Fibroblast of lung (primary cell): Measurements from ENCODE around the gene OPA1.

Source experiments
- EZH2 ChIP-seq: IDR thresholded peaks from 2 replicates; pipeline ENCODE4 v1.5.1; 2012; ENCODE audit warnings: low read length, control low read depth, mild to moderate bottlenecking; ENCODE audit errors: missing control alignments
- TF ChIP-seq, protein P1 (sequence below), 2 donors: IDR thresholded peaks in 1 of 2; conservative IDR thresholded peaks in 1 of 2; 1 replicate in 1 of 2; 2 replicates in 1 of 2; pipeline ENCODE4 v1.5.1; 2011 to 2012; ENCODE audit warnings: low read length in 2 of 2, control low read depth in 1 of 2, inconsistent platforms in 1 of 2, low read depth in 1 of 2, mild to moderate bottlenecking in 1 of 2

DNA sequence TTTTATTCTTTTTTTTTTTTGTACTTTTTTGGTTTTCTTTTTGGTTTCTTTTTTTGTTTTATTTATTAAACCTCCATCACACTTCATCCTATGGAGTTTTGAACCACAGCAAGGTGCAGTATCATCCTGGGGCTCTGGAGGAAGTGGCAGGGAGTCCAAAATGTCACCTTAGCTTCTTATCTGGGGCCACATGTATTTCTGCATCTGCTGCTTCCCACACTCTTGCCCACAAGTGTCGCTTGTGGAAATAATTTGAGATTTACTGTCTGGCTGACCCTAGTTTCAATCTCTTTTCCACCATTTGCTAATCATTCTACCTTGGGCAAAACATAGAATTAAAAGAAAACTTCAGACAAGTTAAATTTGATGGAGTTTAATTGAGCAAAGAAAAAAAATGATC lies 6.4 kb downstream of the OPA1 start:
- TF ChIP-seq, protein P1, sequence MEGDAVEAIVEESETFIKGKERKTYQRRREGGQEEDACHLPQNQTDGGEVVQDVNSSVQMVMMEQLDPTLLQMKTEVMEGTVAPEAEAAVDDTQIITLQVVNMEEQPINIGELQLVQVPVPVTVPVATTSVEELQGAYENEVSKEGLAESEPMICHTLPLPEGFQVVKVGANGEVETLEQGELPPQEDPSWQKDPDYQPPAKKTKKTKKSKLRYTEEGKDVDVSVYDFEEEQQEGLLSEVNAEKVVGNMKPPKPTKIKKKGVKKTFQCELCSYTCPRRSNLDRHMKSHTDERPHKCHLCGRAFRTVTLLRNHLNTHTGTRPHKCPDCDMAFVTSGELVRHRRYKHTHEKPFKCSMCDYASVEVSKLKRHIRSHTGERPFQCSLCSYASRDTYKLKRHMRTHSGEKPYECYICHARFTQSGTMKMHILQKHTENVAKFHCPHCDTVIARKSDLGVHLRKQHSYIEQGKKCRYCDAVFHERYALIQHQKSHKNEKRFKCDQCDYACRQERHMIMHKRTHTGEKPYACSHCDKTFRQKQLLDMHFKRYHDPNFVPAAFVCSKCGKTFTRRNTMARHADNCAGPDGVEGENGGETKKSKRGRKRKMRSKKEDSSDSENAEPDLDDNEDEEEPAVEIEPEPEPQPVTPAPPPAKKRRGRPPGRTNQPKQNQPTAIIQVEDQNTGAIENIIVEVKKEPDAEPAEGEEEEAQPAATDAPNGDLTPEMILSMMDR (conservative IDR thresholded peaks at IDR 0.05 in 1 of 2, IDR thresholded peaks at IDR 0.05 in 1 of 2; ENCODE audit: low read depth in 1 of 2, low read length in 2 of 2): no peak
- TF ChIP-seq EZH2: no peak
